ENCODE results near the gene ZRANB1.
"Not testable (repeated sequence)": the region's sequence is repeated elsewhere in the genome, so short reads cannot be mapped to it uniquely, and the experiment has no call there.

Gene ZRANB1

DNA sequence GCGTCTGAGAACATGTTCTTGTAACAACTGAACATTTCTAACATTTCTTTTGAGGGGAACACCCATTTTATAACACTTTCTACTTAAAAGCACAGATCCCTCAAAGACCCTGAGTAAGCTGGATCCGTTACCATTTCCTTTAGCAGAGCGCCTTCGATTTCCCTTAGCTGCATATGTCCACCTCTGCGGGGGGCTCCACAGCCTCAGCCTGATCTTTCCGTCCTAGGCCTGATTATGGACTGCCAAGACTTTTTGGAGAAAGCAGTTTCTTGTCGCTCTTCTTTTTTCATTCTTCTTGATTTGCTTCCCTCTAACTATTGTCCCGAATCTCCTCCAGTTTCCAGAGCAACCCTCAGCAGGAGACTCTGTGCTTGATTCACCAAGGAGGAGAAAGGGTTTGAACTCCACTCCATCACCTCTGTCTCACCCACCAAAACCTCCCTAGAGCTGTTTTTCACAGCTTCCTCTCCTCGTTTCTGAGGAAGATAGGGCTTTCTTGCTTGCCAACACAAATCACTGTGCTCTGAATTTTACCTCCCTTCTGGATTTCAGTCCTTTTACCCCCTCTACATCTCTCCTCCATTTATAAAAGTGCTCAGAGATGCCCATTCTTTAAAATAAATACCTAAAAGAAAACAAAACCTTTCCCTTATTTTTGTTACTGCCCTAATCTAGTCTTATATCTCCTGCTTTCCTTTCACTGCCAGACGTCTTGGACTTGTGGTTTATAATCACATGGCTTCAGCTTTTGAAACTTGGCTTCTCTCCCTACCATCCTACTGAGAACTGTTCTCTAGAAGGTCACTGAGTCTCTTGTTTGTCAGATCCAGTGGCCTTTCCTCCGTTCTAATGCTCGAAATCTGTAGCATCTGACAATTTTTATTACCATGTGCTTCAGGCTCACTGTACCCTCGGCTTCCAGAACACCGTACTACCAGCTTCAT is 30.5 kb upstream of the ZRANB1 start:
- no peaks in the 10 kb centered on the region for H3K4me1 ChIP-seq (ENCODE audit: control insufficient read depth, insufficient read depth, low read length, poor library complexity, severe bottlenecking)
- H3K36me3 ChIP-seq (ENCODE audit: control insufficient read depth, insufficient read depth, low read length) = no peaks in the 10 kb centered on the region
- no peaks in the 10 kb centered on the region for H3K9me3 ChIP-seq (ENCODE audit: control insufficient read depth, low read length)
- H3K27ac ChIP-seq (ENCODE audit: low read depth, low read length, severe bottlenecking) = peak overlapping the region; percentile 16
- H3K4me3 ChIP-seq (ENCODE audit: extremely low read depth, insufficient read depth, low read length, poor library complexity, severe bottlenecking) = no peak overlapping the region
- WGBS, 2 experiments (ENCODE audit: insufficient coverage in 2 of 2) = 73% methylated on average over 13 to 14 of the region's 14 CpGs

DNA sequence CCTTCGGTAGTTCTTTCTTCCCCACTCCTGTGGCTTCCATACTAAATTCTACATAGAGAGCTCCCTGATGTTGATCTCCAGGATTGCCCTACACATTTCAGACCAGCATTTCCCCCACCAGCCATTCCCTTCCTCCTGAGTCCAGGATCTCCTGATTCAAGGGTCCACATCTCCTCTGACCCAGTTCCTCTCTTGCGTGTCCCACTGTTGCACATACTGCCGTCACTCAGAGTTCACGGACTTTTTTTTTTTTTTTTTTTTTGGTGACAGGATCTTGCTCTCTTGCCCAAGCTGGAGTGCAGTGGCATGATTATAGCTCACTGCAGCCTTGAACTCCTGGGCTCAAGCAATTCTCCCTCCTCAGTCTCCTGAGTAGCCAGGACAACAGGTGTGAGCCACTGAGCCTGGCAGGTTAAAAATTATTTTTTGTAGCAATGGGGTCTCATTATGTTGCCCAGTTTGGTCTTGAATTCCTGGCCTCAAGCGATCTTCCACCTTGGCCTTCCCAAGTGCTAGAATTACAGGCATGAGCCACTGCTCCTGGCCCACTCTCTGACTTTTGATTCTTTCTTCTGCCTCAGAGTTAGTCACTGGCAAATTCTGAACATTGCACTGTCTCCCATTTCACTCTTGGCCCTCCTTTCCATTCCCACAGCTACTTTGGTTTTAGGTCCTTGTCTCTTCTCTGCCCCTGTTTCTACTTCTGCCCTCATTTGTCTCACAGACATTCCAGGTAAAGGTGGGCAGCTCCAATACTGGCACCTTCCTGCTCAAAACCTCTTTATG is 29.6 kb upstream of the ZRANB1 start:
- Histone ChIP-seq H3K4me3 (ENCODE audit: extremely low read depth, insufficient read depth, low read length, poor library complexity, severe bottlenecking) (no peak overlapping the region), H3K9me3 (ENCODE audit: control insufficient read depth, low read length) (no peaks in the 10 kb centered on the region), H3K4me1 (ENCODE audit: control insufficient read depth, insufficient read depth, low read length, poor library complexity, severe bottlenecking) (no peaks in the 10 kb centered on the region), H3K36me3 (ENCODE audit: control insufficient read depth, insufficient read depth, low read length) (no peaks in the 10 kb centered on the region), H3K27ac (ENCODE audit: low read depth, low read length, severe bottlenecking) (no peak overlapping the region)
- WGBS, 2 experiments (ENCODE audit: insufficient coverage in 2 of 2) = 90 to 93% methylated on average over 3 to 5 of the region's 5 CpGs

DNA sequence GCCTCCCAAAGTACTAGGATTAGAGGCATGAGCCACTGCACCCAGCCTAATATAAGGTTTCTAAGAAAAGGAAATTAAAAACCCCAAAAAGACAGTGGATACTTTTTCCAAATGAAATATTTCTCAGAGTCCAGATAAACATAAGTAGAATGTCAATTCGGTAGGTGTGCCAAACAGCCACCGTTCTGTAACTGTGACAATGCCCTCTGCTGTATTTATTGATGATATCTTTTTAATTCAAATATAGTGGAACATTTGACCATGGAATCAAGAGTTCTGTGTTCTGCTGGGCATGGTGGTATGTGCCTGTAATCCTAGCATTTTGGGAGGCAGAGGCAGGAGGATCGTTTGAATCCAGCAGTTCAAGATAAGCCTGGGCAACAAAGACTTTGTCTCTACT is 28.8 kb upstream of the ZRANB1 start:
- WGBS, 2 experiments (ENCODE audit: insufficient coverage in 2 of 2) = no CpG with 5 or more reads among the region's 3 CpGs
- H3K27ac ChIP-seq (ENCODE audit: low read depth, low read length, severe bottlenecking) = no peak overlapping the region
- no peak overlapping the region for H3K4me3 ChIP-seq (ENCODE audit: extremely low read depth, insufficient read depth, low read length, poor library complexity, severe bottlenecking)
- no peaks in the 10 kb centered on the region for H3K4me1 ChIP-seq (ENCODE audit: control insufficient read depth, insufficient read depth, low read length, poor library complexity, severe bottlenecking)
- no peaks in the 10 kb centered on the region for H3K36me3 ChIP-seq (ENCODE audit: control insufficient read depth, insufficient read depth, low read length)
- H3K9me3 ChIP-seq (ENCODE audit: control insufficient read depth, low read length) = no peaks in the 10 kb centered on the region

DNA sequence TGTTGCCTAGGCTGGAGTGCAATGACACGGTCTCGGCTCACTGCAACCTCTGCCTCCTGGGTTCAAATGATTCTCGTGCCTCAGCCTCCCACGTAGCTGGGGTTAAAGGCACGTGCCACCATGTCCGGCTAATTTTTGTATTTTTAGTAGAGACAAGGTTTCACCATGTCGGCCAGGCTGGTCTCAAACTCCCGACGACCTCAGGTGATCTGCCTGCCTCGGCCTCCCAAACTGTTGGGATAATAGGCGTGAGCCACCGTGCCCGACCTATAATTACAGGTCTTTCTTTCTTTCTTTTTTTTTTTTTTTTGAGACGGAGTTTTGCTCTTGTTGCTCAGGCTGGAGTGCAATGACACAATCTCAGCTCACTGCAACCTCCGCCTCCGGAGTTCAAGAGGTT is 27.5 kb upstream of the ZRANB1 start:
- not testable (repeated sequence) for H3K36me3 ChIP-seq (ENCODE audit: control insufficient read depth, insufficient read depth, low read length)
- 90% methylated on average over 11 to 13 of the region's 16 CpGs for WGBS, 2 experiments (ENCODE audit: insufficient coverage in 2 of 2)

DNA sequence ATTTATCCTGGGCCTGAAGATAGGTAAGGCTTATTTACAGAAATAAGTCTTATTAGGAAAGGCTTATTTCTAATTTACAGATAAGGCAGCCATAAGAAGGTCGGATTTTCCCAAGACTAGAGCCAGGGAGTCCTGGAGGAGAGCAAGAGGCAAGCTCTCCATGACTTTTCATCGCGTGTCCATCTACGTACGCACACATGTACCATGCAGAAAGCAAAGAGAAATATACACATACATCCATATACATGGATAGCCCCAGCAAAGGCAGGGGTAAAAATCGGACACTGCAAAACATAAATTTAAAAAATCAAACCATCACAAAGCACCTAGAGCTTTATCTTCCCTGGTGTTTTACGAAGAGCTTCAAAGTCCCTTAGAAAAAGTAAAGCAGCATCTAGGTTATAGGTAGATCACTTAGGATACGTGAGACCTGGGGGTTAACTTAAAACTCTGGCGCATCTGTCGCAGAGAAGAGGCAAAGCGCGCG is 25.8 kb upstream of the ZRANB1 start:
- WGBS, 2 experiments (ENCODE audit: insufficient coverage in 2 of 2) = 0% methylated on average over 6 to 7 of the region's 13 CpGs
- Histone ChIP-seq H3K4me1 (ENCODE audit: control insufficient read depth, insufficient read depth, low read length, poor library complexity, severe bottlenecking) (peaks cover 3% of the 10 kb centered on the region), H3K27ac (ENCODE audit: low read depth, low read length, severe bottlenecking) (peak overlapping the region; percentile 93), H3K4me3 (ENCODE audit: extremely low read depth, insufficient read depth, low read length, poor library complexity, severe bottlenecking) (peak overlapping the region; percentile 91), H3K36me3 (ENCODE audit: control insufficient read depth, insufficient read depth, low read length) (peaks cover 6% of the 10 kb centered on the region), H3K9me3 (ENCODE audit: control insufficient read depth, low read length) (no peaks in the 10 kb centered on the region)

More for the DNA sequence above, 27.5 kb upstream of the ZRANB1 start:
- not testable (repeated sequence) for H3K4me3 ChIP-seq (ENCODE audit: extremely low read depth, insufficient read depth, low read length, poor library complexity, severe bottlenecking); H3K9me3 ChIP-seq (ENCODE audit: control insufficient read depth, low read length); H3K4me1 ChIP-seq (ENCODE audit: control insufficient read depth, insufficient read depth, low read length, poor library complexity, severe bottlenecking); H3K27ac ChIP-seq (ENCODE audit: low read depth, low read length, severe bottlenecking)

DNA sequence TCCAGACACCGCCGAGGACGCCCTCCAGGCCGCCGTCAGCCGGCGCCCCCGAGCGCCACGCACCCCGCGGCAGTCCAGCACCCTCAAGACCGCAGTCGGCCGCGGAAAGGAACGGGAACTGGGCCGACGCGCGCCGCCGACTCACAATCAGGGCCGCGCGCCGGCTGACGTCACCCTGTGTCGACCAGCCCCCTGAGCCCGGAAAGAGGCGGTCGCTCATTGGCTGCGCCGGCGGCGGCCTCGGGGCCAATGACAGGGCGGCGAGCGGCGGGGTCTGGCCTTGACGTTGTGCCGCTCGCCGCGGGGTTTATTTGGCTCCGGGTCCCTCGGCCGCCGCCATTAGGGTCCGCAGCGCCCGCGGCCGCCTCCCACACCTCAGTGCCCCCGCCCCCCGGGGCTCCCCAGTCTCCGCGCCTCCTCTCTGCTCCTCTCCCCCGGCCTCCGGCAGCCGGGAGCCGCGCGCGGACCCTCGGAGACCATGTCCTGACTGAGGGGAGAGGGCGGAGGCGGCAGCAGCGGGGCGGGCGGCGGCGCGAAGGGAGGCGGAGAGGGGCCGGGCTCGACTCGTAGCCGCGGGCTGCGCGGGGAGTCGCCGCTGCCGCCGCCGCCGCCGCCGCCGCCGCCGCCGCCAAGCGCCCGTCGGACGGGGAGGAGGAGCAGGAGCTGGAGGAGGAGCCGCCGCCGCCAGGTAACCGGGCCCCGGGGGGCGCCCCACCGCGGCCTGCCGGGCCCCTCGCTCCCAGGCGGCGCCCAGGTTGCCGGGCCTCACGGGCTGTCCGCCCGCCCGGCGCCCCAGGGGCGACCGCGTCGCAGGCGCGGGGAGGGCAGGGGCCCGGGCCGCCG is 25.1 kb upstream of the ZRANB1 start:
- Histone ChIP-seq H3K4me1 (ENCODE audit: control insufficient read depth, insufficient read depth, low read length, poor library complexity, severe bottlenecking) (peaks cover 3% of the 10 kb centered on the region), H3K36me3 (ENCODE audit: control insufficient read depth, insufficient read depth, low read length) (peaks cover 8% of the 10 kb centered on the region), H3K27ac (ENCODE audit: low read depth, low read length, severe bottlenecking) (peak overlapping the region; percentile 93), H3K4me3 (ENCODE audit: extremely low read depth, insufficient read depth, low read length, poor library complexity, severe bottlenecking) (peak overlapping the region; percentile 91), H3K9me3 (ENCODE audit: control insufficient read depth, low read length) (no peaks in the 10 kb centered on the region)
- WGBS, 2 experiments (ENCODE audit: insufficient coverage in 2 of 2) = 0% methylated on average over 53 to 65 of the region's 126 CpGs

DNA sequence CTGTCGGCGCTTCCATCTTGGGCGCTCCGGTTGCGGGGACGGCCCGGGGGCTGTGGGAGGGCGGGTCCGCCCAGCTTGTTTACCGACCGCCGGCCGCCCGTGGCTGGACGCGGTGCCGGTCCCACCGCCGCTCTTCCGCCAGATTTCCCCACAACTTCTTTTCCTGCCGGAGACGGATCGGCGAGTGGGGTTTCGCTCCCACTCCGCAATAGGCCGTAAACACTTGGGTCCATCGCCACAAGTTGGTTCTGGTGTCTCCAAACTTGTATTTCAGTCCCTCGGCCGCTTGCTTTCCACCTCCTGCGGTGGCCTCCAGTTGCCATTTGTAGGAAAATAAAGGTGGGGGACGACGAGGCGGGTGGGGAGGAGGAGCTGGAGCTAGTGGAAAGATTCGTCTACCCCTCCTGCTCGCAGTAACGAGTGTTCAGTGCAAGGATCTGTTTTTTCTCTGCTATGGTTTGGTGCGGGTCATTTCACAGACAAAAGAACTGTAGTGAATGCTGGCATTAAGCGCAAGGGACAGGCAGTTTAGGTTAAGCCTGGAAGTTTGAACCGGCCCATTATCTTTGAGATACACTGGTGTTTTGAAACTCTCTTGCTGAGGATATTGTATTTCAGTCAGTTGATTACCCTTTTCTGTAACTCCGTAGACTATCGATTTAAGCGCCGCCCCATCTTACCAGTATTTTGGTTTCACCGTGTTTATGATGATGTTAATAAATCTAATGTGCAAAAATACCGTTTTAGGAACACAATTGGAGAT is 24.3 kb upstream of the ZRANB1 start:
- Histone ChIP-seq H3K36me3 (ENCODE audit: control insufficient read depth, insufficient read depth, low read length) (peaks cover 15% of the 10 kb centered on the region), H3K4me1 (ENCODE audit: control insufficient read depth, insufficient read depth, low read length, poor library complexity, severe bottlenecking) (peaks cover 3% of the 10 kb centered on the region), H3K4me3 (ENCODE audit: extremely low read depth, insufficient read depth, low read length, poor library complexity, severe bottlenecking) (peak overlapping the region; percentile 91), H3K27ac (ENCODE audit: low read depth, low read length, severe bottlenecking) (peak overlapping the region; percentile 93), H3K9me3 (ENCODE audit: control insufficient read depth, low read length) (no peaks in the 10 kb centered on the region)
- 0 to 1% methylated on average over 28 to 41 of the region's 46 CpGs for WGBS, 2 experiments (ENCODE audit: insufficient coverage in 2 of 2)

DNA sequence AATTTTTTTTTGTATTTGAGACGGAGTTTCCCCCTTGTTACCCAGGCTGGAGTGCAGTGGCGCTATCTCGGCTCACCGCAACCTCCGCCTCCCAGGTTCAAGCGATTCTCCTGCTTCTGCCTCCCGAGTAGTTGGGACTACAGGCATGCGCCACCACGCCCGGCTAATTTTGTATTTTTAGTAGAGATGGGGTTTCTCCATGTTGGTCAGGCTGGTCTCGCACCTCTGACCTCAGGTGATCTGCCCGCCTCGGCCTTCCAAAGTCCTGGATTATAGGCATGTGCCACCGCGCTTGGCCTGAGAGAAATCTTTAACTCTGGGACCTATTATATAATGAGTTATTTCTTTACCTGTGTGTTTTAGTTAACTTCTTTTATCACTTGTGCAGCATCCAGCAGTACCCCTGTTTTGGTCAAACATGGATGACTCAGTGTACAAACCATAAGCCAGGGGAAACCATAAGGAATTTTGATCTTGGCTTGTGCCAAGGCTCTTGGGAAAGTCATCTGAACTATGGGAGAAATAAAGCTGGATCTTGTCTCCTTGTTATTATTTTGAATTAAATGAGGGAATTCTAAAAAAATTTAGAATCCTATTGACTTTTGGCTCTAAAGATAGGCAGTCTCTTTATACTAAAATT is 23.6 kb upstream of the ZRANB1 start:
- H3K4me1 ChIP-seq (ENCODE audit: control insufficient read depth, insufficient read depth, low read length, poor library complexity, severe bottlenecking) = peaks cover 3% of the 10 kb centered on the region
- H3K9me3 ChIP-seq (ENCODE audit: control insufficient read depth, low read length) = no peaks in the 10 kb centered on the region
- peaks cover 22% of the 10 kb centered on the region for H3K36me3 ChIP-seq (ENCODE audit: control insufficient read depth, insufficient read depth, low read length)
- H3K4me3 ChIP-seq (ENCODE audit: extremely low read depth, insufficient read depth, low read length, poor library complexity, severe bottlenecking) = peak overlapping the region; percentile 91
- H3K27ac ChIP-seq (ENCODE audit: low read depth, low read length, severe bottlenecking) = peak overlapping the region; percentile 93
- 29 to 56% methylated on average over 3 to 4 of the region's 15 CpGs for WGBS, 2 experiments (ENCODE audit: insufficient coverage in 2 of 2)

DNA sequence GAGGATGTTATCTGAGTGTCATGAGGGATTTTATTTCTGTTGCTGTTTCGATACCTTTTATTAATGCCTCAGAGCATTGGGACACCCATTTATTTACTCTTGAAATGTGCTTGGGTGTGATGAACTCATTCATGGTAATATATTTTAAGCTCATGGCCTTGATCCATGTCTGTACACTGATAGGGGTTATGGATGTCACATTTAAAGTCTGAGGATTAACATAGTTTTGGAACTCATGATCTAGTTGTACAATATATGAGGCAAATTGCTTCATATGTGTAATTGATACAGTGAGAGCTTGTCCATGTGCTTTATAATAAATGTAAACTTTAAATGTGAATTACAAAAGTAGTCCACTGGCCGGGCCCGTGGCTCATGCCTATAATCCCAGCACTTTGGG is 23.0 kb upstream of the ZRANB1 start:
- H3K9me3 ChIP-seq (ENCODE audit: control insufficient read depth, low read length) = no peaks in the 10 kb centered on the region
- H3K4me3 ChIP-seq (ENCODE audit: extremely low read depth, insufficient read depth, low read length, poor library complexity, severe bottlenecking) = peak overlapping the region; percentile 91
- H3K36me3 ChIP-seq (ENCODE audit: control insufficient read depth, insufficient read depth, low read length) = peaks cover 26% of the 10 kb centered on the region
- 83 to 90% methylated on average over 2 of the region's 3 CpGs for WGBS, 2 experiments (ENCODE audit: insufficient coverage in 2 of 2)
- peaks cover 3% of the 10 kb centered on the region for H3K4me1 ChIP-seq (ENCODE audit: control insufficient read depth, insufficient read depth, low read length, poor library complexity, severe bottlenecking)
- H3K27ac ChIP-seq (ENCODE audit: low read depth, low read length, severe bottlenecking) = no peak overlapping the region

All from mesodermal cell (in vitro differentiated cells).